ENCODE data around the gene FGFR3.

FGFR3 gene

GRCh38 chr4:1770791-1771231, 22.3 kb upstream of the FGFR3 start:
- no peak for DNase-seq

- peak in 1 of 5 experiments; percentile 23 for DNase-seq
These were observed 21.4 kb upstream of the FGFR3 start for GRCh38 chr4:1771555-1772305.

GRCh38 chr4:1772853-1773538, 20.1 kb upstream of the FGFR3 start:
- DNase-seq, result no peak

- DNase-seq, result no peak
These were observed 19.3 kb upstream of the FGFR3 start for GRCh38 chr4:1773754-1774153.

GRCh38 chr4:1775731-1776500, 17.2 kb upstream of the FGFR3 start:
- no peak for DNase-seq

- no peak for DNase-seq
These were observed 16.5 kb upstream of the FGFR3 start for GRCh38 chr4:1776521-1777161.

GRCh38 chr4:1777822-1778641, 15.1 kb upstream of the FGFR3 start:
- DNase-seq, result no peak

- no peak for DNase-seq
These were observed 14.3 kb upstream of the FGFR3 start for GRCh38 chr4:1778642-1779392.

GRCh38 chr4:1779588-1780382, 13.3 kb upstream of the FGFR3 start:
- DNase-seq, result no peak

- DNase-seq, result no peak
These were observed 12.7 kb upstream of the FGFR3 start for GRCh38 chr4:1780435-1780834.

GRCh38 chr4:1783015-1783414, 10.1 kb upstream of the FGFR3 start:
- DNase-seq, result no peak

- DNase-seq, result no peak
These were observed 9.1 kb upstream of the FGFR3 start for GRCh38 chr4:1783970-1784369.

GRCh38 chr4:1784395-1784788, 8.7 kb upstream of the FGFR3 start:
- DNase-seq, result no peak

GRCh38 chr4:1784789-1785591, 8.1 kb upstream of the FGFR3 start:
- no peak for DNase-seq

GRCh38 chr4:1785592-1785991, 7.5 kb upstream of the FGFR3 start:
- no peak for DNase-seq

GRCh38 chr4:1786544-1787362, 6.3 kb upstream of the FGFR3 start:
- DNase-seq, result no peak

- no peak for DNase-seq
These were observed 5.5 kb upstream of the FGFR3 start for GRCh38 chr4:1787411-1788077.

All from T-helper 2 cell (primary cell).